Upper lobe of left lung (tissue), 6 donors: ENCODE measurements around the gene EWSR1. TPM values are rescaled to one million over a fixed set of nuclear protein-coding genes. Genes with fewer than 3 reads are reported as not detected.

Source experiments
- ATAC-seq, 2 donors: fragments of 200-7000 bp; cut with Tn5 transposase; one replicate each; pipeline ENCODE4 v1.9.1; 2022; ENCODE audit warnings: mild to moderate bottlenecking in 2 of 2, moderate library complexity in 2 of 2; ENCODE audit not compliant: low FRiP score in 2 of 2
- DNase-seq, 2 donors: peaks; one replicate each; pipeline ENCODE4 v3.0.0-alpha.2; 2019 to 2020
- H3K27ac ChIP-seq, 4 donors: fragments of 200-600 bp; sonication (generic); one replicate each; pipeline ENCODE4 v1.5.1; 2016 to 2019
- H3K27me3 ChIP-seq, 4 donors: fragments of 200-600 bp; sonication (generic); one replicate each; pipeline ENCODE4 v1.5.1; 2017 to 2019
- H3K36me3 ChIP-seq, 4 donors: fragments of 200-600 bp; sonication (generic); one replicate each; pipeline ENCODE4 v1.5.1; 2016 to 2019
- H3K4me1 ChIP-seq, 4 donors: fragments of 200-600 bp; sonication (generic); one replicate each; pipeline ENCODE4 v1.5.1; 2018 to 2019
- H3K4me3 ChIP-seq, 4 donors: fragments of 200-600 bp; sonication (generic); one replicate each; pipeline ENCODE4 v1.5.1; 2017 to 2019; ENCODE audit warnings: mild to moderate bottlenecking in 2 of 4, moderate library complexity in 1 of 4
- H3K9me3 ChIP-seq, 4 donors: fragments of 200-600 bp; sonication (generic); one replicate each; pipeline ENCODE4 v1.5.1; 2018 to 2019
- CTCF ChIP-seq, 6 experiments: fragments of 450-650 bp in 4 of 6; fragments of 200-600 bp in 2 of 6; sonication (generic) in 2 of 6; IDR thresholded peaks; one replicate each; pipeline ENCODE4 v1.5.1; 2016 to 2019; ENCODE audit warnings: antibody characterized with exemption in 6 of 6
- EP300 ChIP-seq, 4 donors: sonication (generic); formaldehyde crosslinking; IDR thresholded peaks; one replicate each; pipeline ENCODE4 v1.5.1; 2017; ENCODE audit warnings: antibody characterized with exemption in 4 of 4, control low read depth in 2 of 4
- POLR2A ChIP-seq, 4 donors: fragments of 450-650 bp; IDR thresholded peaks; one replicate each; pipeline ENCODE4 v1.5.1; 2016 to 2017; ENCODE audit warnings: antibody characterized with exemption in 4 of 4, mild to moderate bottlenecking in 2 of 4
- POLR2AphosphoS5 ChIP-seq, 2 donors: sonication (generic); formaldehyde crosslinking; IDR thresholded peaks; one replicate each; pipeline ENCODE4 v1.5.1; 2017; ENCODE audit warnings: antibody characterized with exemption in 2 of 2
- WGBS, 2 donors: methylation state at CpG; one replicate each; pipeline ENCODE4 v1.1.5; 2017 to 2018; 5-methylcytosine and 5-hydroxymethylcytosine counted together
- total RNA-seq, 6 donors: library from RNA; depleted of rRNA in 4 of 6; stranded (reverse); fragments of >200 nt in 4 of 6; gene quantifications; one replicate each; pipeline versions ENCODE4 v1.1.0 to v1.2.1, GENCODE V29; 2016 to 2021
- donor health status: DM: no; HTN: no; CAD: no; lungs with moderate emphysema.
- donor health status: DM: no; HTN: yes; CAD: no; lungs with severe emphysema.

The EWSR1 gene
- total RNA-seq, 6 donors from 2014 or later: 156 to 293 (median 183) TPM

GRCh38 chr22:29284196-29284595 lies 16.1 kb downstream of the EWSR1 start:
- H3K4me3 ChIP-seq: no peak overlapping the region
- ATAC-seq (no peak), DNase-seq (no peak)
- no peak overlapping the region for H3K27ac ChIP-seq
- H3K27me3 ChIP-seq: no peaks in the 10 kb centered on the region
- H3K4me1 ChIP-seq: no peaks in the 10 kb centered on the region
- H3K9me3 ChIP-seq: no peaks in the 10 kb centered on the region
- WGBS, 2 donors: 90 to 100% methylated on average over 3 of the region's 3 CpGs
- H3K36me3 ChIP-seq: peaks cover 70 to 100% (median 95%) of the 10 kb centered on the region in 4 donors
- TF ChIP-seq EP300 (IDR thresholded peaks at IDR 0.05) (no peak), POLR2AphosphoS5 (IDR thresholded peaks at IDR 0.05) (no peak), CTCF (IDR thresholded peaks at IDR 0.05) (no peak), POLR2A (IDR thresholded peaks at IDR 0.05) (no peak)

GRCh38 chr22:29288837-29289236 lies 20.8 kb downstream of the EWSR1 start:
- Histone ChIP-seq H3K9me3 (no peaks in the 10 kb centered on the region), H3K4me3 (no peak overlapping the region), H3K4me1 (no peaks in the 10 kb centered on the region), H3K36me3 (peaks cover 51 to 100% (median 87%) of the 10 kb centered on the region in 4 donors), H3K27me3 (no peaks in the 10 kb centered on the region), H3K27ac (no peak overlapping the region)
- WGBS, 2 donors: 62 to 66% methylated on average over 2 of the region's 2 CpGs
- no peak for TF ChIP-seq EP300 (IDR thresholded peaks at IDR 0.05)
- TF ChIP-seq CTCF (IDR thresholded peaks at IDR 0.05): no peak
- TF ChIP-seq POLR2A (IDR thresholded peaks at IDR 0.05): no peak
- no peak for TF ChIP-seq POLR2AphosphoS5 (IDR thresholded peaks at IDR 0.05)
- DNase-seq (no peak), ATAC-seq (no peak)

GRCh38 chr22:29290061-29290460 lies 22.0 kb downstream of the EWSR1 start:
- Histone ChIP-seq H3K9me3 (no peaks in the 10 kb centered on the region), H3K4me3 (no peak overlapping the region), H3K4me1 (no peaks in the 10 kb centered on the region), H3K27me3 (no peaks in the 10 kb centered on the region), H3K27ac (no peak overlapping the region), H3K36me3 (peaks cover 50 to 100% (median 87%) of the 10 kb centered on the region in 4 donors)
- DNase-seq (no peak), ATAC-seq (no peak)
- TF ChIP-seq POLR2AphosphoS5 (IDR thresholded peaks at IDR 0.05): no peak
- no peak for TF ChIP-seq EP300 (IDR thresholded peaks at IDR 0.05)
- no peak for TF ChIP-seq POLR2A (IDR thresholded peaks at IDR 0.05)
- no peak for TF ChIP-seq CTCF (IDR thresholded peaks at IDR 0.05)
- WGBS, 2 donors: 80 to 81% methylated on average over 5 of the region's 5 CpGs

GRCh38 chr22:29291215-29291614 lies 23.1 kb downstream of the EWSR1 start:
- H3K9me3 ChIP-seq: no peaks in the 10 kb centered on the region
- H3K36me3 ChIP-seq: peaks cover 54 to 100% (median 87%) of the 10 kb centered on the region in 4 donors
- H3K27me3 ChIP-seq: no peaks in the 10 kb centered on the region
- WGBS, 2 donors: 76 to 77% methylated on average over 7 of the region's 7 CpGs
- no peak for ATAC-seq
- H3K4me3 ChIP-seq: no peak overlapping the region
- DNase-seq: no peak
- TF ChIP-seq POLR2AphosphoS5 (IDR thresholded peaks at IDR 0.05) (no peak), CTCF (IDR thresholded peaks at IDR 0.05) (no peak), POLR2A (IDR thresholded peaks at IDR 0.05) (no peak), EP300 (IDR thresholded peaks at IDR 0.05) (no peak)
- no peak overlapping the region for H3K27ac ChIP-seq
- no peaks in the 10 kb centered on the region for H3K4me1 ChIP-seq

GRCh38 chr22:29292379-29292778 lies 24.3 kb downstream of the EWSR1 start:
- ATAC-seq: no peak
- no peaks in the 10 kb centered on the region for H3K4me1 ChIP-seq
- TF ChIP-seq CTCF (IDR thresholded peaks at IDR 0.05): no peak
- no peak for TF ChIP-seq POLR2A (IDR thresholded peaks at IDR 0.05)
- no peak for TF ChIP-seq POLR2AphosphoS5 (IDR thresholded peaks at IDR 0.05)
- no peak for TF ChIP-seq EP300 (IDR thresholded peaks at IDR 0.05)
- peaks cover 62 to 100% (median 89%) of the 10 kb centered on the region in 4 donors for H3K36me3 ChIP-seq
- no peak for DNase-seq
- H3K27me3 ChIP-seq: no peaks in the 10 kb centered on the region
- H3K4me3 ChIP-seq: no peak overlapping the region
- no peak overlapping the region for H3K27ac ChIP-seq
- no peaks in the 10 kb centered on the region for H3K9me3 ChIP-seq
